ENCODE measurements around the gene CD96. TPM values are rescaled to one million over a fixed set of nuclear protein-coding genes. Genes with fewer than 3 reads are reported as not detected.
"Not testable (repeated sequence)": the region's sequence is repeated elsewhere in the genome, so short reads cannot be mapped to it uniquely, and the experiment has no call there.

Gene CD96
- total RNA-seq, 1 donor from 2014 or later, result not detected

DNA sequence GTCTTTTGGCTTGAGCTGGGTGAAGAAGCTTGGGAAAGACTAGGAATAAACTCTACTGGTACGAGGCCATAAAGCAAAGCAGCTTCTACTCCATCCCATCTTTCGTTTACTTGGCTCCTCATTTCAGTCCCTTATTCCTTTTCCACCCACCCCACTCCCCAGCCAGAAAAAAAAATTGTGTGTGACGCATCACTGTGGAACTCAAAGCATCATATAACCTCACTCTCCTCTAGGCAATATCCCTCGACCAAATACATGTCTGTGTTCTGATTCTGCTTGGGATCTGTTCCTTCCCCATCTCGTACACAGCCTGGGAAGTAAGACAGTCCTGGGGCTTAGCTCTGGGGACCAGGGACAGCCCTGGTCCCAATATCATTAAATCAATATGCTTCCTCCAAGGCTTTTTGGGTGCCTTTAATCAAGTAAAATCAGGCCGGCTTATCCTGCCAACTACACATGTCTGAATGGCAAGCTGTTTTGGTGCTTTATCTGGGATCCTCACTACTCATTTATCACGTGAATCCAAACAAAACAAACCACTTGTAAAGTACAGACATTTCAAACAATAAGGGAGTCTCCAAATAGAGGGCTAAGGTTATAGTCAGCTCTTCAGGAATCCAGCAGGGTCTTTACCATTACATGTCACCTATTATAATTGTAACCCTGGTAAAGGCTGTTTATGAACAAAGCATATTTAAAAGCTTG is 128.1 kb downstream of the CD96 start:
- DNase-seq (ENCODE audit: low read depth in 2 of 2), result peak in 1 of 2 donors; percentile 51

DNA sequence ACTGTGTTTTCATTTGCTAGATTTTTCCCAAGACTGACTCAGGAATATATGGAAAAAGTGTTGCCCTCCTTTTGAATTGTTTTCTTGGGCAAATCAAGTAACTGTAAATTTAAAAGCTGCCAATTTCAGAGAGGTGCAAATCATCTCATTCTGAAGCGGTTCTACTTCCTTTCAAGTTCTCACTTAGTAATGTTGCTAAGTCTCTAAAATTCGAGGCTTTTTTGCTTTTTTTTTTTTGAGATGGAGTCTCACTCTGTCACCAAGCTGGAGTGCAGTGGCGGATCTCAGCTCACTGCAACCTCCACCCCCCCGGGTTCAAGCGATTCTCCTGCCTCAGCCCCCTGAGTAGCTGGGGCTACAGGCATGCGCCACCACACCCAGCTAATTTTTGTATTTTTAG is 130.5 kb downstream of the CD96 start:
- DNase-seq (ENCODE audit: low read depth in 2 of 2), result not testable (repeated sequence)

DNA sequence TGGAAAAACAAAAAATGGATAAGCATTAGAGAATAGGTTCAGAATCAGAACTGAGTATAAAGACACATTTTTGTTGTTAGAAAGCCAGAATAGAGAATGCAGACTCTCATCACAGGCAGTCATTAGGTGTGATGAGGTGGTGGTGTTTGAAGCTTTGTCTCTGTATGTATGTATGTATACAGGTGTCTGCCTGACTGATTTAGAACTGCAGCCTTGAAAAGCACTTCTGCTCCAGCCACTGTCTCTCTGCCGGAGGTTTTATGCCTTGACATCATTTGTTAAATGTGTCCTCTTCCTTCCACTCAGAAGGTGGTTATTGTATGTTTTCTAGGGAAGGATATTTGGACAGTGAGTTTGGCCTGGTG is 133.8 kb downstream of the CD96 start:
- DNase-seq (ENCODE audit: low read depth in 2 of 2), result no peak

GRCh38 chr3:111676211-111677006 is 134.4 kb downstream of the CD96 start:
- DNase-seq (ENCODE audit: low read depth in 2 of 2), result peak; percentile 65 to 85

DNA sequence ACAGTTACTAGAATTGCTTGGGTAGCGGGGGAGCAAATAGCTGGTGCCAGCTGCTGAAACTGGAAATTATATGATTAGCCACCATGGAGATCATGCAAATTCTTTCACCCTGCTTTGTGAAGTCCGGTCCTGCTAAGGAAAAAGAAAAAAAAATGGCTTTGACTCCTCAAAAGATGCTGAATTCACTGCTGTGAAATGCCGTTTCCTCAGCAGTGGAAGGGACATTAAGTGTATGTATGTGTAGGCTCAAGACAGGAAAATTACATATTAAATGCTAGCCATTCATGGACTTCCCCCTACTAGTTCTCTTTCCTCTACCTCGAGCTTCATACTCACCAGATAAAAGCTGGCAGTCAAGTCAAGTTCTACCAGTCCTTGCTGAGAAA is 135.0 kb downstream of the CD96 start:
- no peak for DNase-seq (ENCODE audit: low read depth in 2 of 2)

GRCh38 chr3:111681661-111682426 is 139.8 kb downstream of the CD96 start:
- no peak for DNase-seq (ENCODE audit: low read depth in 2 of 2)

DNA sequence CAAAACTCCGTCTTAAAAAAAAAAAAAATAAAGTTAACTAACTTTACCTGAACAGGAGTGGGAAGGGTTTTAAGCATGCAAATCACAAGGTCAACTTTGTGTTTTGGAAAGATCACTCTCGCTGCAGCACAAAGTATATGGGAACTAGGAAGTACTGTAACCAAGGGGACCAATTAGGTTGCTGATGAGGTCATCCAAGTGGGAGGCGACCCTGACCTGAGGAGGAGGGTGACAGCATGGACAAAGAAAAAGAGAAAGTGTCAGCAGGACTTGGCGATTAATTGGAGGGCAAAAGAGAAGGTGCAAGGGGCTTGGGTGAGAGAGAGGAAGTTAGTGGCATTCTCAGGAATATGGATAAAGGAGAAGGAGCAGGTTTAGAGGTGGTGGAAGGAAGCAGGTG is 142.6 kb downstream of the CD96 start:
- DNase-seq (ENCODE audit: low read depth in 2 of 2), result no peak

DNA sequence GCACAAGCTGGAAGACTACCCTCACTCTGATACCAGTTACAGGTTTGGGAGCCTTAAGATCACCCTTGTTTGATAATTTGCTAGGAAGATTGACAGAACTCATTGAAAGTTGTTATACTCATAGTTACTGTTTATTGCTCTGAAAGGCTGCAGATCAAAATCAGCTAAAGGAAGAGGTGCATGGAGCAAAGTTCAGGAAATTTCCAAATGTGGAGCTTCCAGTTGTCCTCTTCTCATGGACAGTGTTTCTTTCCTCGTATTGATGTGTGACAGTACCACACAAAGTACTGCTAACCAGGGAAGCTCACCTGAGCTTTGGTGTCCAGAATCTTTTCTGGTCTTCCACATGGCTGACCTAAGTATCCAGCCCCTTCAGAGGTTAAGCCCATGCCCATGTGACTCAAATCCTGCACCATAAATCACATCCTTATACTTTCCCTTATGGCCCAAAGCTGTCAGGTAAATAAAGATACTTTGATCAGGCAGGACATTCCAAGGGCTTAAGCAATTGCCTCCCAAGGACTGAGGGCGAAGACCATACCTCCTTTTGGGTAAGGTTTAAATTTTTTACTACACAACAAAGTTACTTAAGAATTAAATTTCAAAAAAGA is 146.3 kb downstream of the CD96 start:
- no peak for DNase-seq (ENCODE audit: low read depth in 2 of 2)

DNA sequence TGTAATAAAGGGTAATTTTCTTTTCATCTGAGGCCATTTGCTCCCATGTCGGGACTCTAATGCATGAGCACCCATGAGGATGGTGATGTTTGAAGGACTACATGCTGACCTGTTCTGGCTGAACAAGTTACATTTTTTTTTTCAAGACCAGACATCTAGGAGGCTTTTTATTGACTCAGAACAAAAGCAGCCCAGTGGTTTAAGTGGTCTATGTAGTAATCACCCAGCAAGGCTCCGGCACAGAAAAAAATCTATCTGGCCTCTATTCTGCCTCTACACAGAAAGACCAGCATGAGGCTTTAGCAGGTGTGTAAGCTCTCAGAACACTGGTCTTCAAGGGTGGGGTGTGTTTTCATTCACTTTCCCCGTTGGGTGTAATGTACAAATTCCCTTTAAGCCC is 148.2 kb downstream of the CD96 start:
- DNase-seq (ENCODE audit: low read depth in 2 of 2), result no peak

DNA sequence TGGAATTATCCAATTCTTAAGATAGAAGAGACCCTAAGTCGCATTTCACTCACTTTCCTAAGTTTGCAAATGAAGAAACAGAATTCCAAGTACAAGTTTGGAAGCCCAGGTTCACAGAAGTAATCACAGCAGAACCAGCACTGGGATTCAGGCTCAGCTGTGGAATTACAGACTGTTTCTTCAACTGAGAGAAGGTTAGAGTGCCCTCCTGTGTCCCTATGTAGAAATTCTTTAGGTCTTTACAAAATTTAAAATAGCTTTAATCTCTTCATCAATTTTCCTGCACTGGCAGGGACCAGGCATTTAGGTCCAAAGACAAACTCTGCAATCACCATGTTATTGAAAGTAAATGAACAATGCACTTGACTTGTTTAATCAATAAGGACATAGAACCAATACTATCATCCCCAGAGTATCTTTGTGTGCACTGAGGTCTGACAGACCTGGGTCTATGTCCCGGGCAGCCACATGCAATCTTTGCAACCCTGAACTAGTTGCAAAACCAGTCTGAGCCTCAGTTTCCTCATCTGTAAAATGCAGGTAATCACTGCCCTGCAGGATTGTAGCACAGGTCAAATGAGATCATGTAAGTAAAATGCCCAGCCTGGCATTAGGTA is 149.4 kb downstream of the CD96 start:
- DNase-seq (ENCODE audit: low read depth in 2 of 2), result peak; percentile 46 to 70

GRCh38 chr3:111692593-111693552 is 150.9 kb downstream of the CD96 start:
- DNase-seq (ENCODE audit: low read depth in 2 of 2), result no peak

- no peak for DNase-seq (ENCODE audit: low read depth in 2 of 2)
Observed at GRCh38 chr3:111694471-111694870, 152.5 kb downstream of the CD96 start.

DNA sequence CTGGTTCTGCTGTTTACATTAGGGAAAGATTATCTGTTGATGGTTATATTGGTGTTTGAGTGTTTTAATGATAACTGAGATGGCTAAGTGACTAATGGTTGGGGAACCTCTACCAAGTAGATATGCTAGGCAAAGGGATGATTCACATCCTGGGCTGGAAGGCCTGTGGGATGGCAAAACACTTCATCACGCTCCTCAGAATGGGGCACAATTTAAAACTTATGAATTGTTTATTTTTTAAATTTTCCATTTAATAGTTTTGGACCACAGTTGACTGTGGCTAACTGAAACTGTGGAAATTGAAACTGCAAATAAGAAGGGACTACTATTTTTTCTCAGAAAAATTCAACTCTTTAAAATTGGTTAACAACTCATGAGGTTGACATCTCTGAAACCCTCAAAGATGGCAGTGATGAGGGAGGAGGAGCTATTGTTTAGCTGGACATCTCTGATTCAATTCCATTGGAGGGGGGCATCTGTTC is 153.7 kb downstream of the CD96 start:
- peak in 1 of 2 donors; percentile 79 for DNase-seq (ENCODE audit: low read depth in 2 of 2)

GRCh38 chr3:111700054-111700453 is 158.1 kb downstream of the CD96 start:
- no peak for DNase-seq (ENCODE audit: low read depth in 2 of 2)

DNA sequence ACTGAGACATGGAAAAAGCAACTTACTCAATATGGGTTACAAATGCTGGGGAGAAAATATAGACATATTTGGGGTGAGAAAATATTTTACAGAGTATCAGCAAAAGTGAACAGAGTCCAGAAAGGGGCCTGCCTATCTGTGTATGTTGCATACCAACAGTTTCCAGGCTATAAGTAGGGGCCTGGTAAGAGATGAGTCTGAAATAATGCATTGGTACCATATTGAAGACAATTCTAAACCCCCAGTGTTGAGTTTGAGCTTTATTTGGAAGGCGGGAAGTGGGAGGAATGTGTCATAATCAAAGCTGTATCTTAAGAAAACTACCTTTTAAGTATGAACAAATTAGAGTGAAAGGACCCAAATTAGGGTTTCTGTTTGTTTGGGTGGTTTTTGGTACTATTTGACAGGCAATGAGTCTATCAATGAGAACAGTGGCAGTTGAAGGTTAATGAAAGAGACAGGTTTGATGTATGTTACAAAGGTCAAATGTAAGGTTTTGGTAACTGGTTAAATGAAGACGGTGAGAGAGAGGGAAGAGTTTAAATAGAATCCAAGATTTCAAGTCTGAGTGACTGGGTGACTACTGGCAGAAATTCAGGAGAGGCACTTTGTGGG is 159.4 kb downstream of the CD96 start:
- DNase-seq (ENCODE audit: low read depth in 2 of 2), result no peak
